ENCODE data around the gene RCVRN.
A peak's percentile ranks its signal among the peaks of the same experiment; 100 is the strongest.

The RCVRN gene

DNA sequence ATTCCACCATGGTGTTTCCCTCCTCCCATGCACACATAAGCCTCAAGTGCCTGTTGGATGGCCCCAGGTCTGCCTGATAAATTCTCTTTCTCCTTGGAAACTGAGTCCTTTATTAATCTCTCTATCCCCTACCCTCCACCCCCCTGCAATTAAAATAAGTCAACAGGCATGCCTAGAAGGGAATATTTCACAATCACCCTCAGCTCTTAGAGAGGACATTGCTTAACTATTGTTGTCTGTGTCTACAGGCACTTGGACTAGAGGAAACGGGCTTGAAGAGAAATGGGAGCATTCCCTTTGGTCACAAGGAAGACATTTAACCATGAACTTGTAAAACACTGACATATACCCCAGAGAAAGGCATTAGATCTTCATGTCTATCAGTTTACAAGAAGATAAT, 39.5 kb downstream of the RCVRN start:
- peak in 1 of 2 experiments; percentile 15 for DNase-seq (ENCODE audit: low read depth in 1 of 2, low spot score in 1 of 2)
- no peak overlapping the region for H3K4me3 ChIP-seq (replicated peaks; ENCODE audit: insufficient read depth, low read length)
- no peaks in the 10 kb centered on the region for H3K27me3 ChIP-seq (ENCODE audit: insufficient read depth, poor library complexity, severe bottlenecking)
- H3K27ac ChIP-seq (replicated peaks) = no peak overlapping the region
- no peak for TF ChIP-seq GABPA (IDR thresholded peaks at IDR 0.05; ENCODE audit: low read depth)
- TF ChIP-seq POLR2AphosphoS5 (IDR thresholded peaks at IDR 0.05; ENCODE audit: low read depth) = no peak
- no peak for TF ChIP-seq SPI1 (IDR thresholded peaks at IDR 0.05; ENCODE audit: borderline replicate concordance, low read depth)
- TF ChIP-seq, protein P1, sequence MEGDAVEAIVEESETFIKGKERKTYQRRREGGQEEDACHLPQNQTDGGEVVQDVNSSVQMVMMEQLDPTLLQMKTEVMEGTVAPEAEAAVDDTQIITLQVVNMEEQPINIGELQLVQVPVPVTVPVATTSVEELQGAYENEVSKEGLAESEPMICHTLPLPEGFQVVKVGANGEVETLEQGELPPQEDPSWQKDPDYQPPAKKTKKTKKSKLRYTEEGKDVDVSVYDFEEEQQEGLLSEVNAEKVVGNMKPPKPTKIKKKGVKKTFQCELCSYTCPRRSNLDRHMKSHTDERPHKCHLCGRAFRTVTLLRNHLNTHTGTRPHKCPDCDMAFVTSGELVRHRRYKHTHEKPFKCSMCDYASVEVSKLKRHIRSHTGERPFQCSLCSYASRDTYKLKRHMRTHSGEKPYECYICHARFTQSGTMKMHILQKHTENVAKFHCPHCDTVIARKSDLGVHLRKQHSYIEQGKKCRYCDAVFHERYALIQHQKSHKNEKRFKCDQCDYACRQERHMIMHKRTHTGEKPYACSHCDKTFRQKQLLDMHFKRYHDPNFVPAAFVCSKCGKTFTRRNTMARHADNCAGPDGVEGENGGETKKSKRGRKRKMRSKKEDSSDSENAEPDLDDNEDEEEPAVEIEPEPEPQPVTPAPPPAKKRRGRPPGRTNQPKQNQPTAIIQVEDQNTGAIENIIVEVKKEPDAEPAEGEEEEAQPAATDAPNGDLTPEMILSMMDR (IDR thresholded peaks at IDR 0.05; ENCODE audit: insufficient read depth, low read length) = no peak
- TF ChIP-seq, protein P2, sequence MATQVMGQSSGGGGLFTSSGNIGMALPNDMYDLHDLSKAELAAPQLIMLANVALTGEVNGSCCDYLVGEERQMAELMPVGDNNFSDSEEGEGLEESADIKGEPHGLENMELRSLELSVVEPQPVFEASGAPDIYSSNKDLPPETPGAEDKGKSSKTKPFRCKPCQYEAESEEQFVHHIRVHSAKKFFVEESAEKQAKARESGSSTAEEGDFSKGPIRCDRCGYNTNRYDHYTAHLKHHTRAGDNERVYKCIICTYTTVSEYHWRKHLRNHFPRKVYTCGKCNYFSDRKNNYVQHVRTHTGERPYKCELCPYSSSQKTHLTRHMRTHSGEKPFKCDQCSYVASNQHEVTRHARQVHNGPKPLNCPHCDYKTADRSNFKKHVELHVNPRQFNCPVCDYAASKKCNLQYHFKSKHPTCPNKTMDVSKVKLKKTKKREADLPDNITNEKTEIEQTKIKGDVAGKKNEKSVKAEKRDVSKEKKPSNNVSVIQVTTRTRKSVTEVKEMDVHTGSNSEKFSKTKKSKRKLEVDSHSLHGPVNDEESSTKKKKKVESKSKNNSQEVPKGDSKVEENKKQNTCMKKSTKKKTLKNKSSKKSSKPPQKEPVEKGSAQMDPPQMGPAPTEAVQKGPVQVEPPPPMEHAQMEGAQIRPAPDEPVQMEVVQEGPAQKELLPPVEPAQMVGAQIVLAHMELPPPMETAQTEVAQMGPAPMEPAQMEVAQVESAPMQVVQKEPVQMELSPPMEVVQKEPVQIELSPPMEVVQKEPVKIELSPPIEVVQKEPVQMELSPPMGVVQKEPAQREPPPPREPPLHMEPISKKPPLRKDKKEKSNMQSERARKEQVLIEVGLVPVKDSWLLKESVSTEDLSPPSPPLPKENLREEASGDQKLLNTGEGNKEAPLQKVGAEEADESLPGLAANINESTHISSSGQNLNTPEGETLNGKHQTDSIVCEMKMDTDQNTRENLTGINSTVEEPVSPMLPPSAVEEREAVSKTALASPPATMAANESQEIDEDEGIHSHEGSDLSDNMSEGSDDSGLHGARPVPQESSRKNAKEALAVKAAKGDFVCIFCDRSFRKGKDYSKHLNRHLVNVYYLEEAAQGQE (IDR thresholded peaks at IDR 0.05; ENCODE audit: insufficient replicate concordance, low read depth) = no peak

- Histone ChIP-seq H3K4me3 (replicated peaks; ENCODE audit: insufficient read depth, low read length) (no peak overlapping the region), H3K27me3 (ENCODE audit: insufficient read depth, poor library complexity, severe bottlenecking) (no peaks in the 10 kb centered on the region), H3K27ac (replicated peaks) (no peak overlapping the region)
- TF ChIP-seq, protein P2 (IDR thresholded peaks at IDR 0.05; ENCODE audit: insufficient replicate concordance, low read depth) = no peak
- TF ChIP-seq, protein P1 (IDR thresholded peaks at IDR 0.05; ENCODE audit: insufficient read depth, low read length) = no peak
- TF ChIP-seq GABPA (IDR thresholded peaks at IDR 0.05; ENCODE audit: low read depth) (no peak), POLR2AphosphoS5 (IDR thresholded peaks at IDR 0.05; ENCODE audit: low read depth) (no peak), SPI1 (IDR thresholded peaks at IDR 0.05; ENCODE audit: borderline replicate concordance, low read depth) (no peak)
- no peak for DNase-seq (ENCODE audit: low read depth in 1 of 2, low spot score in 1 of 2)
Observed at GRCh38 chr17:9862949-9863348, 42.1 kb downstream of the RCVRN start.

- DNase-seq (ENCODE audit: low read depth in 1 of 2, low spot score in 1 of 2) = no peak
- no peaks in the 10 kb centered on the region for H3K27me3 ChIP-seq (ENCODE audit: insufficient read depth, poor library complexity, severe bottlenecking)
Observed at GRCh38 chr17:9862220-9862619, 42.9 kb downstream of the RCVRN start.

More at GRCh38 chr17:9862220-9862619, 42.9 kb downstream of the RCVRN start:
- Histone ChIP-seq H3K4me3 (replicated peaks; ENCODE audit: insufficient read depth, low read length) (no peak overlapping the region), H3K27ac (replicated peaks) (no peak overlapping the region)
- TF ChIP-seq POLR2AphosphoS5 (IDR thresholded peaks at IDR 0.05; ENCODE audit: low read depth) (no peak), GABPA (IDR thresholded peaks at IDR 0.05; ENCODE audit: low read depth) (no peak), SPI1 (IDR thresholded peaks at IDR 0.05; ENCODE audit: borderline replicate concordance, low read depth) (no peak)
- TF ChIP-seq, protein P1 (IDR thresholded peaks at IDR 0.05; ENCODE audit: insufficient read depth, low read length) = no peak
- TF ChIP-seq, protein P2 (IDR thresholded peaks at IDR 0.05; ENCODE audit: insufficient replicate concordance, low read depth) = no peak
